Activated CD8-positive, alpha-beta memory T cell treated with anti-CD3 and anti-CD28 coated beads for 4 hours (primary cell): ENCODE measurements around the gene DAP.

ENCODE experiments used
- DNase-seq, 2 donors: peaks; one replicate each; pipeline ENCODE4 v3.0.0-alpha.2; 2020; ENCODE audit warnings: low read depth in 2 of 2

The DAP gene

GRCh38 chr5:10690460-10691440 lies 70.3 kb downstream of the DAP start:
- DNase-seq, result no peak

DNA sequence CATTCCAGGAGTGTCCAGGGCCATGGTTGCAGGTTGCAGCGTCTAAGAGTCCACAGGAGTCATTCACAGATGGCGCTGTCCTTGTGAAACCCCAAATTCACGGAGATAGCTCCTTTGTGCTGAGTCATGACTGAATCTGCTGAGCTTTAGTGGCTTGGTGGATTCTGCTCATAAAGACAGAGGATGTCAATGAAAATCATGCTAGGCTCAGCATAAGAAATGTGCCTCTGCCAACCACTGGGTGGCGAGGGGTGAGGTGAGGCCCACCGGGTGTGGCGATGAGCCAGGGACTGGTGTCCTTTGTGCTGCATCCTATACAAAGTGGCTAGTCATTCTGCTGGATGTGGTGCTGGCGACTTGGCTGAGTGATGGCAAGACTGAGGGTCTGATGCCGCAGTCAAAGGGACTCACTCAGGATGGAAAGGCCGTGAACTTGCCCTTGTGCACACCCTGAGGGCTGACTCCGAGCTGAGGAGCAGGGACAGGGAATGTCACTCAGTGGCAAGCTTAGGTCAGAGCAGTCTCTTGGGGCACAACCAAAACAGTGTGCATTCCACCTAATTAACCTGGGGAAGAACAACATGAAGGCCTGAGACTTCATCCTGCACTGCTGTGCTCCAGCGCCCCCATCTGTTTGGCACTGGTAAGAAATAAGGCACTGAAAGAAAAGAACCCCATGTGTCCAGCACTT lies 71.5 kb downstream of the DAP start:
- no peak for DNase-seq

DNA sequence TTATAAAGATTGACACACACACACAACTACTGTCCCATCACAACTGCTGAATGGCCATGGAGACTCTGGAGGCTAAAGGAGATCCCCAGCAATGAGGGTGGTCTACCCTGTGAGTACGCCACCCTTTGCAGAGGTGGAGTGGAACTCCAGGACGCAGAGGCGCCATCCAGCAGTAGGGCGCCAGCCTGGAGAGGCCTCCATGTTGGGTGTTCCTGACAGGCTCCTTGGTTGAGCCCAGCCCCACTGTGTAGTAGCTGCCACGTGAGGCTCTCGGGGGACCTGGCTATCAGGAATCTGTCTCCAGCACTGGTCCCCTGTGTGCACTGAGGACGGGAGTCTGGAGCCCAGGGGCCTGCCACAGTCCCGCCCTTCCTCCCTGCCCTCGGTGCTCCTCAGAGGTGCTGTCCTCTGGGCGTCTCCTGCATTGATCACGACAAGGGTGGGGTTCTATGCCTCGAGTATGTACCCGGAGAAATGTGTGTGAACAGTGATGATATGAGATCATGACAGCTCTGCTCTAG lies 72.3 kb downstream of the DAP start:
- DNase-seq, result no peak

DNA sequence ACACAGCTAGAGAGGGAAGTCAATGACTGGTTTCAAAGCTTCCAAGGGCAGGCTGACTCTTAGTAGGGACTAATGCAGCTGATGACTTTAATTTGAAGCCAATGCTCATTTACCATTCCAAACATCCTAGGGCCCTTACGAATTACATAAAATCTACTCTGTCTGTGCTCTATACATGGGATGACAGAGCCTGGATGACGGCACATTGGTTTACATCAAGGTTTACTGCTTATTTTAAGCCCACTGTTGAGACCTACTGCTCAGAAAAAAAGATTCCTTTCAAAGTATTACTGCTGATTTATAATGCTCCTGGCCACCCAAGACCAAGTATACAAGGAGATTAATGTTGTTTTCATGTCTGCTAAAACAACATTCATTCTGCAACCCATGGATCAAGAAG lies 74.1 kb downstream of the DAP start:
- DNase-seq, result no peak

GRCh38 chr5:10685115-10685521 lies 75.9 kb downstream of the DAP start:
- no peak for DNase-seq

GRCh38 chr5:10684303-10685086 lies 76.5 kb downstream of the DAP start:
- no peak for DNase-seq

GRCh38 chr5:10682801-10683525 lies 78.1 kb downstream of the DAP start:
- no peak for DNase-seq

DNA sequence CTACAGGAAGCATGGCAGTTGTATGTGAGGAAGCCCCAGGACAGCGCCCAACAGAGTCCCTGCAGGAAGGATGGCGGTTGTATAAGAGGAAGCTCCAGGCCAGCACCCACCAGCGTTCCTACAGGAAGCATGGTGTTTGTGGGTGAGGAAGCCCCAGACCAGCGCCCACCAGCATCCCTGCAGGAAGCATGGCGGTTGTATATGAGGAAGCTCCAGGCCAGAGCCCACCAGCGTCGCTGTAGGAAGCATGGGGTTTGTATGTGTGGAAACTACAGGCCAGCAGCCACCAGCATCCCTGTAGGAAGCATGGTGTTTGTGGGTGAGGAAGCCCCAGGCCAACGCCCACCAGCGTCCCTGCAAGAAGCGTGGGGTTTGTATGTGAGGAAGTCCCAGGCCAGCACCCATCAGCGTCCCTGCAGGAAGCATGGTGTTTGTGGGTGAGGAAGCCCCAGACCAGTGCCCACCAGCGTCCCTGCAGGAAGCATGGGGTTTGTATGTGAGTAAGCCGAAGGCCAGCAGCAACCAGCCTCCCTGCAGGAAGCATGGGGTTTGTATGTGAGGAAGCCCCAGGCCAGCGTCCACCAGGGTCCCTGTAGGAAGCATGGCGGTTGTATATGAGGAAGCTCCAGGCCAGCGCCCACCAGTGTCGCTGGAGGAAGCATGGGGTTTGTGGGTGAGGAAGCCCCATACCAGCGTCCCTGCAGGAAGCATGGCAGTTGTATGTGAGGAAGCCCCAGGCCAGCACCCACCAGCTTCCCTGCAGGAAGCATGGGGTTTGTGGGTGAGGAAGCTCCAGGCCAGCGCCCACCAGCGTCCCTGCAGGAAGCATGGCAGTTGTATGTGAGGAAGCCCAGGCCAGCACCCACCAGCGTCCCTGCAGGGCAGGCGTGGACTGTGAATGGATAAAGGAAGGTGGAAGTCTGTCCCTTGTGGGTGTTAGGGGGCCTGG lies 79.0 kb downstream of the DAP start:
- no peak for DNase-seq

GRCh38 chr5:10680876-10681481 lies 80.1 kb downstream of the DAP start:
- DNase-seq, result no peak

- DNase-seq, result no peak
These were observed 81.6 kb downstream of the DAP start for GRCh38 chr5:10679336-10679988.

DNA sequence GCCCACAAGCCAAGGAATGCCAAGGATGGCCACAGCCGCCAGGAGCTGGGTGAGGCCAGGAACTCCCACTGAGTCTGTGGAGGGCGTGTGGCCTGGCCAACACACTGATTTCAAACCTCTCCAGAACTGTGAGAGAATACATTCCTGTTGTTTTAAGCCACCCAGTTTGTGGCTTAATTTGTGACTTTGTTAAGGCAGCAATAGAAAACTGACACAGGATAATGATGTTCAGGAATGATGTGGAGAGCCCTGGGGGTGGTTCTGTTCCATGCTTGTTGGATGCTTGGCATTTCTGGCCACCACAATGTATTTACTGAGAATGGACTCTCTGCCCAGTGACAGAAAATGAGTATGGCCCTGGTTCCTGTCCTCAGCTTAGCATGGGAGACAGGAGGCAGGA lies 82.8 kb downstream of the DAP start:
- no peak for DNase-seq

GRCh38 chr5:10677533-10677932 lies 83.5 kb downstream of the DAP start:
- DNase-seq, result no peak

GRCh38 chr5:10676946-10677345 lies 84.1 kb downstream of the DAP start:
- DNase-seq, result no peak

GRCh38 chr5:10676224-10676623 lies 84.8 kb downstream of the DAP start:
- no peak for DNase-seq

DNA sequence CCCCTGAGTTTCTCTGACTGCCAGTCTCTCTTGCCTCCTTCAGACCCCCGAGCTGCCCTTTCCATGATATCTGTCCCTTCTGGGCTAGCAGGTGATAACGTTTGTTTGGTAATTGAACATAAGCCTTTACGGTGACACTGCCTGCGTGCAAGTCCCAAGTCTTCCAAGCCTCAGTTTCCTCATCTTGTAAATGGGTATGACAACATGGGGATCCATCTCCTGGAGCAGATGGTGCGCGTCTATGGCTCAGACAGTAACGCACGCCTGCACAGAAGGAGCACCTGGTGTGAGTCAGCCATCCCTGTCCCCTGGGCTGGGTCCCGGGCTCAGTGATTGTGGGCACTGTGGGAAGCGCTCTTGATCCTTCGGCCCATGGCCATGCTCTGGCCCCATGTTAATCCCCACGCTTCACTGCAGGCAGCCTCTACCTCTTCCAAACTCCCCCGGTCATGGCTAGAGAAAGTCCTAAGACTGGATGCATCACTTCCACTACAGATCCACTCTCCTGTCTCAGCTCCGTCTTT lies 85.8 kb downstream of the DAP start:
- no peak for DNase-seq

GRCh38 chr5:10674582-10674981 lies 86.5 kb downstream of the DAP start:
- DNase-seq, result no peak

- DNase-seq, result no peak
These were observed 86.9 kb downstream of the DAP start for GRCh38 chr5:10674096-10674495.

- DNase-seq, result no peak
These were observed 87.6 kb downstream of the DAP start for GRCh38 chr5:10673407-10673806.

DNA sequence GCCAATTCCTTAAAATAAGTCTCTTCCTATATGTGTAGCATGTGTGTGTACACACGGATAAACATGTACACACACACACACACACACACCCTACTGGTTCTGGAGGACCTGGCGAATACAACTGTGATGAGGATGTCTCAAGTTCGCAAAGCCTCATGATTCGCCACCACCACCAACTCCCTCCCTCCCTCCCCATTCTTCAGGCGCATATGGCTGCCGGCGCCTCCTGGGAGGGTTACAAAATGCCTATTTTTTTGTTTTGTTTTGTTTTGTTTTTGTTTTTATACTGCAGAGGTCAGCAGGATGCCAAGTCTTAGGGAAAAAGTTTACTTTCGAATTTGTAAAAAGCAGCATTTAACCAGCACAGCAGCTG lies 88.0 kb downstream of the DAP start:
- no peak for DNase-seq
